Stimulated activated CD8-positive, alpha-beta memory T cell treated with anti-CD3 and anti-CD28 coated beads, Interleukin-15, amount 100 ng/mL, for 48 hours (primary cell): ENCODE data around the gene RPS23.

Experiments
- DNase-seq, 2 donors: peaks; one replicate each; pipeline ENCODE4 v3.0.0-alpha.2; 2020; ENCODE audit warnings: low read depth in 2 of 2

Gene RPS23

GRCh38 chr5:82277987-82278710, at the start of gene RPS23:
Gene RPS23 (minus strand): TSS chr5:82278354. CDS start chr5:82278323, 31 bp downstream.
- peak; percentile 75 to 82 for DNase-seq

GRCh38 chr5:82327941-82328340, 49.8 kb upstream of the RPS23 start:
- no peak for DNase-seq

- no peak for DNase-seq
Observed at GRCh38 chr5:82325996-82326395, 47.8 kb upstream of the RPS23 start.

GRCh38 chr5:82325155-82325554, 47.0 kb upstream of the RPS23 start:
- DNase-seq, result no peak

GRCh38 chr5:82320966-82321365, 42.8 kb upstream of the RPS23 start:
- DNase-seq, result no peak

- no peak for DNase-seq
Observed at GRCh38 chr5:82319651-82320376, 41.7 kb upstream of the RPS23 start.

GRCh38 chr5:82319192-82319591, 41.0 kb upstream of the RPS23 start:
- no peak for DNase-seq

GRCh38 chr5:82314964-82315758, 37.0 kb upstream of the RPS23 start:
- no peak for DNase-seq

- no peak for DNase-seq
Observed at GRCh38 chr5:82313016-82313415, 34.9 kb upstream of the RPS23 start.

GRCh38 chr5:82312373-82312856, 34.3 kb upstream of the RPS23 start:
- DNase-seq, result peak; percentile 7 to 13

GRCh38 chr5:82309091-82309531, 31.0 kb upstream of the RPS23 start:
- no peak for DNase-seq

- no peak for DNase-seq
Observed at GRCh38 chr5:82308416-82308815, 30.3 kb upstream of the RPS23 start.

- DNase-seq, result no peak
Observed at GRCh38 chr5:82307451-82307850, 29.3 kb upstream of the RPS23 start.

GRCh38 chr5:82306151-82306550, 28.0 kb upstream of the RPS23 start:
- DNase-seq, result no peak

- no peak for DNase-seq
Observed at GRCh38 chr5:82301190-82301589, 23.0 kb upstream of the RPS23 start.

GRCh38 chr5:82298668-82299067, 20.5 kb upstream of the RPS23 start:
- no peak for DNase-seq

- no peak for DNase-seq
Observed at GRCh38 chr5:82297711-82298110, 19.6 kb upstream of the RPS23 start.

- no peak for DNase-seq
Observed at GRCh38 chr5:82296929-82297328, 18.8 kb upstream of the RPS23 start.

GRCh38 chr5:82295959-82296531, 17.9 kb upstream of the RPS23 start:
- no peak for DNase-seq

- no peak for DNase-seq
Observed at GRCh38 chr5:82295144-82295543, 17.0 kb upstream of the RPS23 start.

GRCh38 chr5:82291420-82291819, 13.3 kb upstream of the RPS23 start:
- DNase-seq, result no peak

GRCh38 chr5:82290908-82291307, 12.8 kb upstream of the RPS23 start:
- no peak for DNase-seq
